Esophagus squamous epithelium (tissue), 4 donors: ENCODE measurements around the gene SLC25A42.

ENCODE experiments used
- CTCF ChIP-seq, 6 experiments: fragments of 450-650 bp in 4 of 6; fragments of 200-600 bp in 2 of 6; sonication (generic) in 2 of 6; IDR thresholded peaks; one replicate each; pipeline ENCODE4 v1.5.1; 2016 to 2019; ENCODE audit warnings: antibody characterized with exemption in 6 of 6, mild to moderate bottlenecking in 4 of 6, moderate library complexity in 4 of 6
- POLR2A ChIP-seq, 4 donors: fragments of 450-650 bp; IDR thresholded peaks; one replicate each; pipeline ENCODE4 v1.6.1; 2017; ENCODE audit warnings: antibody characterized with exemption in 4 of 4, mild to moderate bottlenecking in 4 of 4, moderate library complexity in 3 of 4

GRCh38 chr19:19056636-19057275, 7.0 kb upstream of the SLC25A42 start:
- TF ChIP-seq CTCF (IDR thresholded peaks at IDR 0.05) (no peak), POLR2A (IDR thresholded peaks at IDR 0.05) (no peak)
